Measurements from ENCODE around the gene PIK3CB.
"Not testable (repeated sequence)": the region's sequence is repeated elsewhere in the genome, so short reads cannot be mapped to it uniquely, and the experiment has no call there.

The PIK3CB gene

GRCh38 chr3:138846262-138846791 is 11.6 kb upstream of the PIK3CB start:
- DNase-seq, result no peak

DNA sequence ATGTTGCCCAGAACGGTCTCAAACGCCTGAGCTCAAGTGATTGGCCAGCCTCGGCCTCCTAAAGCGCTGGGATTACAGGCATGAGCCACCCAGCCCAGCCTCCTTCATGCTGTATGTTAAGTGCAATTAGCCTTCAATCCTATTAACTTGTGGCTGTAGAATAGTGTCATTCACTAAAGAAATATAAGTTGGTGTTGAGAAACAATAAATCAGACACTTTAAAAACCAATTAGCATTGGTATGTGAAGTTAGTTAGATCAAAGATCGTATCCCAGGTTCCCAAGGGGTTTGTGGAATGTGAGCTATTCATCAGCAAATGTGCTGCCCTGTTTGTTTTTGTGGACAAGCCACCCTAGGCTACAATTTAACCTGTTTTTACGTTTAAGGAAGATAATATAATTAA is 11.0 kb upstream of the PIK3CB start:
- DNase-seq, result no peak

DNA sequence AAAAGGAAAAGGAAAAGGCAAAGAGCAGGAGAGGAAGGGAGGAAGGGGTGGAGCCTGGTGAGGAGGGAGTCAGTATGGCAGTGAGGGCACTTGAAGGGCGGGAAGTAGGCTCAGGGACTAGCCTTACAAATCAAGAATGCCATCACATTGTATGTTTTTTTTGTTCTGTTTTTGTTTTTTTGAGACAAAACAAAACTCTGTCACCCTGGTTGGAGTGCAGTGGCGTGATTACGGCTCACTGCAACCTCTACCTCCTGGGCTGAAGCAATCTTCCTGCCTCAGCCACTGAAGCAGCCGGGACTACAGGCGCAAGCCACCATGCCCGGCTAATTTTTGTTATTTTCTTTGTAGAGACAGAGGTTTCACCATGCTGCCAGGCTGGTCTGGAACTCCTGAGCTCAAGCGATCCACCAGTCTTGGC is 10.5 kb upstream of the PIK3CB start:
- no peak for DNase-seq

DNA sequence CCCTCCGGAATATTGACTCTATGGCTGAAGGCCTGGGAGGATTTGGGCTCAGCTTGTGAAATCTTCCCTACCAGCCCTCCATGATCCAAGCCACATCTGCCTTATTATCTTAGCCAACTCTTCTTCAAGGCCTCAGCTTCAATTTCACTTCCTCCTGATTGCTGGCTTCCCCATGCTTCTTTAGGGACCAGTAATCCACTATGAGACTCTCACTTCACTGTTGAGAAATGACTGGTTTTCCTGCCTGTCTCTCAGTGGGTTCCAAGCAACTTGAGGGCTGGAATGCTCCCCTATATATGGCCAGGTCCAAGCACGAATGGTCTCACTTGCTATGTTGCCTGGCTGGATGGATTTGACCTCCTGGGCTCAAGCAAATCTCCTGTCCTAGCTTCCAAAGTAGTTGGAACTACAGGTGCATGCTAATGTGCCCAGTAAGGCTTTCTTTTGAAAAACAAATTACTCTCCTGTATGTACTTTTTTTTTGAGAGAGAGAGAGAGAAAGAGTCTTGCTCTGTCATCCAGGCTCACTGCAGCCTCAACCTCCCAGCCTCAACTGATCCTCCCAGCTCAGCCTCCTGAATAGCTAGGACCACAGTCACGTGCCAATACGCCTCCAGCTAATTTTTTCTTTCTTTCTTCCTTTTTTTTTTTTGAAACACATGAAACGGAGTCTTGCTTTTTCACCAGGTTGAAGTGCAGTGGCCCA is 7.9 kb upstream of the PIK3CB start:
- DNase-seq, result no peak

DNA sequence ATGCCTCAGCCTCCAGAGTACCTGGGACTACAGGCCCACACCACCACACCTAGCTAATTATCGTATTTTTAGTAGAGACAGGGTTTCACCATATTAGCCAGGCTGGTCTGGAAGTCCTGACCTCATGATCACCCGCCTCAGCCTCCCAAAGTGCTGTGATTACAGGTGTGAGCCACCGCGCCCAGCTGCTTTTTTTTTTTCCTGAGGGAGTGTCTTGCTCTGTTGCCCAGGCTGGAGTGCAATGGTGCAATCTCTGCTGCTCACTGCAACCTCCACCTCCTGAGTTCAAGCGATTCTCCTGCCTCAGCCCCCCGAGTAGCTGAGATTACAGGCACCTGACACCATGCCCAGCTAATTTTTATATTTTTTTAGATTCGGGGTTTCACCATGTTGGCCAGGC is 3.7 kb upstream of the PIK3CB start:
- not testable (repeated sequence) for DNase-seq

- DNase-seq, result not testable (repeated sequence)
These were observed 1.1 kb upstream of the PIK3CB start for GRCh38 chr3:138835846-138836245.

- no peak for DNase-seq
These were observed 649 bp upstream of the PIK3CB start for GRCh38 chr3:138835397-138835757.

- DNase-seq, result peak; percentile 23 to 62
These were observed 681 bp downstream of the PIK3CB start for GRCh38 chr3:138833899-138834595.

DNA sequence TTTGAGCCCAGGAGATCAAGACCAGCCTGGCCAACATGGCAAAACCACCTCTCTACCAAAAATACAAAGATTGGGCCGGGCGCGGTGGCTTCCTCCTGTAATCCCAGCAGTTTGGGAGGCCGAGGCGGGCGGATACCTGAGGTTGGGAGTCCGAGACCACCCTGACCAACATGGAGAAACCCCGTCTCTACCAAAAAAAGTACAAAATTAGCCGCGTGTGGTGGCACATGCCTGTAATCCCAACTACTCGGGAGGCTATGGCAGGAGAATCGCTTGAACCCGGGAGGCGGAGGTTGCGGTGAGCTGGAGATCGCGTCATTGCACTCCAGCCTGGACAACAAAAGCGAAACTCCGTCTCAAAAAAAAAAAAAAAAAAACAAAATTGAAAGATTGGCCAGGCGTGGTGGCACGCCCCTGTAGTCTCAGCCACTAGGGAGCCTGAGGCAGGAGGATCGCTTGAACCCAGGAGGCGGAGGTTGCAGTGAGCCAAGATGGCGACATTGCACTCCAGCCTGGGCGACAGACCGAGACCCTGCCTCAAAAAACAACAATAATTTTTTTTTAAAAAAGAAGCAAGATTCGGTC is 2.2 kb downstream of the PIK3CB start:
- DNase-seq, result not testable (repeated sequence)

DNA sequence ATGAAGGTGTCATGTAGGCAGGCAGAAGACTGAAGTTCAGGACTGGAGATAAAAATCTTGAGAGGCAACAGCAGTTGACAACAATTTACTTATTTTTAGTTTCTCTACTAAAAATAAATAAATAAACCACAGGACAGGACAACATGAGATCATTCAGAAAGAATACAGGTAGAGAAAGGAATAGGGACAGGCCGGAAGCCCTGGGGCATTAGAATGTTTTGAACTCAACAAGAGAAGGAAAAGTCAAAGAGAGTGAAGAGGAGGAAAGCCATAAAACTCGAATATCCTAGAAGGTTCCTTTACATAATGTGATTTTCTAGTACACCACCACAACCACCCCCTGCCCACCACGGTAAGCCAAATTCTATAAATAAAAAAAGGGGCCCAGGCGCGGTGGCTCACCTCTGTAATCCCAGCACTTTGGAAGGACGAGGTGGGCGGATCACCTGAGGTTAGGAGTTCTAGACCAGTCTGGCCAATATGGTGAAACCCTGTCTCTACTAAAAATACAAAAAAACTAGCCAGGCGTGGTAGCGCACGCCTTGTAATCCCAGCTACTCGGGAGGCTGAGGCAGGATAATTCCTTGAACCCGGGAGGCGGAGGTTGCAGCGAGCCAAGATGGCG is 4.7 kb downstream of the PIK3CB start:
- DNase-seq, result no peak

GRCh38 chr3:138829097-138829496 is 5.6 kb downstream of the PIK3CB start:
- no peak for DNase-seq

DNA sequence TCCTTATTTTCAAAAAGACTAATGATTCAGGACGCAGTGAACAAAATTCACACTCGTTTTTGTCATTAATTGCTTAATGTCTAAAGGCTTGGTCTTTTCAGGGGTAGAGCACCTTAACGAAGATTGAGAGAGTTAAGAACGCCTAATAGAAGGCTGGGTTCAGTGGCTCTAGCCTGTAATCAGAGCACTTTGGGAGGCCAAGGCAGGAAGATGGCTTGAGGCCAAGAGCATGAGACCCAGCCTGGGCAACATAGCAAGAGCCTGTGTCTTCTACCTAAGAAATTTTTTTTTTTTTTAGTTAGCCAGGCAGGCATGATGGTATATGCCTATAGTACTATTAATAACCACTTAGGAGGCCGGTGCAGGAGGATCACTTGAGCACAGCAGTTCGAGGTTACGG is 7.5 kb downstream of the PIK3CB start:
- no peak for DNase-seq

DNA sequence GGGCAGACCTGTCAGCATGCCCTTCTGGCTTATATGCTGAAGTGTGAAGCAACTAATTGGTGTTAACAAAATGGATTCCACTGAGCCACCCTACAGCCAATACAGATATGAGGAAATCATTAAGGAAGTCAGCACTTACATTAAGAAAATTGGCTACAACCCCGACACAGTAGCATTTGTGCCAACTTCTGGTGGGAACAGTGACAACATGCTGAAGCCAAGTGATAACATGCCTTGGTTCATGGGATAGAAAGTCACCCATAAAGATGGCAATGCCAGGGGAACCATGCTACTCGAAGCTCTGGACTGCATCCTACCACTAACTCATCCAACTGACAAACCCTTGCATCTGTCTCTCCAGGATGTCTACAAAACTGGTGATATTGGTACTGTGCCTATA is 9.4 kb downstream of the PIK3CB start:
- no peak for DNase-seq

DNA sequence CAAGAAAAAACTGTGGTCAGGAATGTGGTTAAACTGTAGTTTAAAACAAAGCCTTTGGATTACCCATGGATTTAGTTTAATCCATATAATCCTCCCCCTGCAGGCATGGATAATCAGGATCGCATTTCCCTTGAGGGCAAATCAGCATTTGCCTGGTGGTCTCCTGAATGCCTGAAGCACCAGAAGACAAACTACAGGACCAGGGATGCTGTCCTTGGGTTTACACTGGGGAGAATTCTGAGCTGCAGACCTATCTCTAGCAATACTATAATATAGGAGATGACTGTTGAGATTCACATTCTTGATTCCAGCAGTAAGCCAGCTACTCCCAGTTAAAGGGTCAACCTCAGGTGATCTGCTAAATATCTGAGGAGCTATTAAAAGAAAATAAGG is 10.6 kb downstream of the PIK3CB start:
- DNase-seq, result no peak

GRCh38 chr3:138820379-138820778 is 14.3 kb downstream of the PIK3CB start:
- DNase-seq, result not testable (repeated sequence)

DNA sequence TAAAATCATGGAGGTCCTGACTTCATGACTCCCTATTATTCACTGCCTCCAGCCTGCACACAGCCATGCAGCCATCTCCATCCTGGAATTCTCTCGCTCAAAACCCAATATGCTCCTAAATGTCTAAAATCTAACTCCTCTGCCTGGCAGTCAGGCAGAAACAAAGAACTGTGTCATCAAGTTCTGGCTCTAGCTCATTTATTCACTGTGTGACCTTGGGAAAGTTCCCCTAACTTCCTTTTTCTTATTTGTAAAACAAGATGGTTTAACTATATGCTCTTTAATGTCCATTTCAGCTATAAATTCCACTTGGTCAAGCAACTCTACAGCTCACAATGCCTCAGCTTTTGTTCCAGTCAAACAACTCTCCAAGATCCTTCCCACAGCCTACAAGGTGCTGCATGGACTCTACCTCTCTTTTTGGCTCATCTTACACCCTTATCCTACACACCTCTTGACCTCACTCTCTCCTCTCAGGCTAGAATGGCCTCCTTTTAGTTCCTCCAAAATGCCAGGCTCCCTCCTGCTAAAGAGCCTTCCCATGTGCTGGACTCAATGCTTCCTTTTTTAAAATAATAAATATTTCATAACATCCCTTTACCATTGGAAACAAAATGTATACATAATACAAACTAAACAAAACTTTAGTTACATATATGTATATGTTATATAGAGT is 16.4 kb downstream of the PIK3CB start:
- no peak for DNase-seq

DNA sequence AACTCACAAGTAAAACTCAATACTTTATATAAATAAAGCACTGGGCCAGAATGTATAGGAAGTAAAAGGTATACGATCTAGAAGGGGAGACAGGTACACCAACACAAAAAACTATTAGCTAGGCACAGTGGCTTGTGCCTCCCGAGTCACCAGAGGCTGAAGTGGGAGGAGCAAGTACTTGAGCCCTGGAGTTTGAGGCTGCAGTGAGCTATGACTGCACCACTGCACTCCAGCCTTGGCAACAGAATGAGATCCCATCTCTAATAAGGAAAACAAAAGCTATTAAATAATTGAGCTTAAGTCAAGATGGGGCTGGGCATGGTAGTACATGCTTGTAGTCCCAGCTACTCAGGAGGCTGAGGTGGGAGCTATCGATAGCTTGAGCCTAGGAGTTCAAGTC is 17.0 kb downstream of the PIK3CB start:
- DNase-seq, result no peak

- DNase-seq, result no peak
These were observed 21.9 kb downstream of the PIK3CB start for GRCh38 chr3:138812806-138813205.

DNA sequence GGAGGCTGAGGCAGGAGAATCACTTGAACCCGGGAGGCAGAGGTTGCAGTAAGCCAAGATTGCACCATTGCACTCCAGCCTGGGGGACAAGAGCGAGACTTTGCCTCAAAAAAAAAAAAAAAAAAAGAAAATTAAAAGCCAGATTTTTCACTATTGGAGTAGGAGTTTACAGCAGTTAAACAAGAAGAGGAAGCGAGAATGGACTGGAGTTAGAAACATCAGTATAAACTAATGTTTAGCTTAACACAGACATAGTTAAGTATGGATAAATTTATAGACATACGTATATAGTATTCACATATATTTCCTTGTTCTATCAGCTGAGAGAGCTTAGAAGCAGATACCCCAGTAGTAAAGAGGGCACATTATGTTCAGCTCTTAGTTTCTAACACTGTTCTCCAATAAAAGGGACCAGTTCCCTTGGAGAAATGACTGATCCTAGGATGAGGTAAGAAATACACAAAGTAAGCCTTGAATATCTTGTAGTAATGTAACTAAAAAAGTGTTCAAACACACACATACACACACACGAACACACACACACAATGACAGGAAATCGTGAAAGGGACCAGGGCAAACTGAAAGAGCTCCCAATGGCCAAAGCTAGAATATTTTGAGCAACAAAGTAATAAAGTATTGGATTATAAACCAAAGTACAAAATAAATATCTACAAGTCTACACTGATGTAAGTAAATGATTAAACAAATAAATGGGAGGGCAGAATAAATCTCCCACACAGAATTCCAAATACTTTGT is 25.1 kb downstream of the PIK3CB start:
- DNase-seq, result no peak

DNA sequence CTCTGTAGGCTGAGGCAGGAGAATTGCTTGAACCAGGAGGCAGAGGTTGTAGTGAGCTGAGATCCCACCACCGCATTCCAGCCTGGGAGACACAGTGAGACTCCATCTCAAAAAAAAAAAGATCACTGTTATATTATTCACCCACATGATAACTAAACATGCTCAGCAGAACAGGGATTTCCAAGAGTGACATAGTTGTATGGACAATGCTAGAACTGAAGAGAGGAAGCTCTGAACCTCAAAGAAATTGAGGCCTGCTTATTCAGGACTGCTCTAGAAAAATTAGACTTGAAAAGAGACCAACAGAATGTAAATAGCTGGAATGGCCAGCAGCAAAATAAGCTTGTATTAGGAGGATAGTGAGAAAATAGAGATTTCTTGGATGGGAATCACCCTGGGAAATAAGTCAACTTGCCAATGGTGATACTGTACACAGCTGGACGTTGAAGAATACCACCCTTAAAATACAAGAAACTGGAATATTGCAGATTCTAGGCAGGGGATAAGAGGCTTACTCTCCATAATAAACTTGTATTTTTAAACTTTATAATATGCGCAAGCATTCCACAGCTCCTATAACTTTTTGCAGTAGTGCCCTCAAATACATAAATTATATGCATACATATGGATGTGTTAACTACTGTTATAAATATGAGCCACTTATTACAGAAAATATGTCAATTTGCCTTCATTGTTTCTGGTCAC is 28.2 kb downstream of the PIK3CB start:
- no peak for DNase-seq

- no peak for DNase-seq
These were observed 31.6 kb downstream of the PIK3CB start for GRCh38 chr3:138803006-138803653.

All from SHP77 (cell line).